Measurements from ENCODE around the gene SOX5. TPM values are rescaled to one million over a fixed set of nuclear protein-coding genes. Genes with fewer than 3 reads are reported as not detected.

Gene SOX5
- total and polyA plus RNA-seq, 5 donors: 1.9 to 14.3 (median 10.0) TPM

DNA sequence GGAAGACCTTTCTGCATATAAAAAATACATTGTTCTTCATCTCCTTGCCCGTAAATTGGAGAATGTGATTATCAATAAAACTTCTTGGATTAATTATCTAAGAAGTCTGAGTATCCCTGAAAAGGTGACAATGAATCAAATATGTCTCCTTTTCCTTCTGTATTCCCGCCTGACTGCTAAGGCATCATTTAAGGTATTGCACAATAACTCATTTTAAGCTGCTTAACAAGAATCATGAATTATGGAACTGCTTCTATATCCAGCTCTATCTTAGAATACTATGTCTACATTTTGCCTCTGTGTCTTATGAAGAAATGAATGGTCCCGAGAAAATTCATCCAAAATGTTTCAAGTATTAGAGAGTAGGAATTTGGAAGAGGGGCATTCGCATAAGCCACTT, 294.4 kb downstream of the SOX5 start:
- intact Hi-C loops (cut with DNase I): no loop called here
- no peaks in the 10 kb centered on the region for H3K27me3 ChIP-seq (ENCODE audit: control insufficient read depth, insufficient read depth)
- DNase-seq: no peak
- 87% methylated on average over 4 of the region's 4 CpGs for WGBS
- no peak for ATAC-seq
- no peak overlapping the region for H3K27ac ChIP-seq (ENCODE audit: low read length)
- H3K4me1 ChIP-seq (ENCODE audit: control insufficient read depth, insufficient read depth, low read length): no peaks in the 10 kb centered on the region
- H3K9me3 ChIP-seq (ENCODE audit: control insufficient read depth, low read length): no peaks in the 10 kb centered on the region
- no peak overlapping the region for H3K4me3 ChIP-seq (ENCODE audit: low read length)

DNA sequence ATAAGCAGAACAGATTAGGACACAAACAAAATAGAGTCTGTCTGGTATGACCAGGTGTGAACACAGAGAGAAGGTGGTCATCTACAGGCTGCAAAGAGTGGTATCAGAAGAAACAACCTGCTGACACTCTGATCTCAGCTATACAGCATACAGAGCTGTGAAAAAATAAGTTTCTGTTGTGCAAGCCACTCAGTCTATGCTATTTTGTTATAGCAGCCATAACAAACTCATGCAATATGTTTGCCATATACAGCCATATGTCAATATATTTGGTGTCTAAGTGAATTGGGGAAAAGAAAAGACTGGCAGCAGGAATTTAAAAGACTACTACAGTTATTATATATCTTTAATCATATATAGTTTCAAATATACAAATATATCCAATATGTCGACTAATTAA, 300.9 kb downstream of the SOX5 start:
- ATAC-seq (no peak), DNase-seq (no peak)
- Histone ChIP-seq H3K27me3 (ENCODE audit: control insufficient read depth, insufficient read depth) (no peaks in the 10 kb centered on the region), H3K4me3 (ENCODE audit: low read length) (no peak overlapping the region), H3K4me1 (ENCODE audit: control insufficient read depth, insufficient read depth, low read length) (no peaks in the 10 kb centered on the region), H3K9me3 (ENCODE audit: control insufficient read depth, low read length) (no peaks in the 10 kb centered on the region), H3K27ac (ENCODE audit: low read length) (no peak overlapping the region)
- intact Hi-C loops (cut with DNase I): no loop called here
- 93% methylated on average over 1 of the region's 1 CpG for WGBS

DNA sequence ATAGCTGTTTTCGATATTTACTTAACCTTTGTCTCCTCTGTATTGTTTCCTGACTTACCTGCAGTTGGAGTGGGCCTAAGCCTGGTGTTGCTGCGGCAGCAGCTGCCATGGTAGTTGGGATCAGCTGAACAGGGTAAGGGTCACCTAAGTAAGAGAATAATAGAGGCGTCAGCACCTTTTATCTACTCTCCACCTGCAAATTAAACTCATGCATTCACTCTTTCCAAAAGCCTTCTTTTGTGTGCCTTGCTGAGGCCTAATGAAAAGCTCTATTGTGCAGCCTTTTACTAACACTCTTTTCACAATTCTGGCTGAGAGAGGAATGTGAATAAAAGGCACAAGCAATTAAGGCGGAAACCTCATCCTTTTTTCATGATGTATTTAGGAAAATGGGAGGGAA, 308.7 kb downstream of the SOX5 start:
- intact Hi-C loops (cut with DNase I): no loop called here
- ATAC-seq (no peak), DNase-seq (no peak)
- no peaks in the 10 kb centered on the region for H3K9me3 ChIP-seq (ENCODE audit: control insufficient read depth, low read length)
- no peaks in the 10 kb centered on the region for H3K27me3 ChIP-seq (ENCODE audit: control insufficient read depth, insufficient read depth)
- no peak overlapping the region for H3K4me3 ChIP-seq (ENCODE audit: low read length)
- H3K4me1 ChIP-seq (ENCODE audit: control insufficient read depth, insufficient read depth, low read length): no peaks in the 10 kb centered on the region
- no peak overlapping the region for H3K27ac ChIP-seq (ENCODE audit: low read length)
- WGBS: 81% methylated on average over 4 of the region's 4 CpGs

DNA sequence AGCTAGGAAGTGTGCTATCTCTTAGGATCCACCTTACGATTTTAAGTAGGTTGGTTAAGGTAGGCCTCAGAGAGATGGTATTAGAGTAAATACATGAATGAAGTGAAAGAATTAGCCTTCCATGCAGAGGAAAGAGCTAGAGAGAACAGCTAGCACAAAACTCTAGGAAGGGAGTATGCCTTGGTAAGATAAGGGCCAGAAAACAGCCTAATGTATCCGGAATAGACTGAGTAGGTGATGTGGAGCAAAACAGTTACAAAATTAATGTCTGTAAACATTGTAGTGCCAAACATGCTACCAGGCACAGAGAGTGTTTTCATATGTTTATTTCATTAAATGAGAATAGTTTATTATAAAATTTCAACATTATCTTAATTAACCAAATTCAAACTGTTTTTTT, 315.1 kb downstream of the SOX5 start:
- Histone ChIP-seq H3K9me3 (ENCODE audit: control insufficient read depth, low read length) (no peaks in the 10 kb centered on the region), H3K4me3 (ENCODE audit: low read length) (no peak overlapping the region), H3K27ac (ENCODE audit: low read length) (no peak overlapping the region), H3K27me3 (ENCODE audit: control insufficient read depth, insufficient read depth) (no peaks in the 10 kb centered on the region), H3K4me1 (ENCODE audit: control insufficient read depth, insufficient read depth, low read length) (no peaks in the 10 kb centered on the region)
- WGBS: 85% methylated on average over 2 of the region's 2 CpGs
- intact Hi-C loops (cut with DNase I): no loop called here
- no peak for ATAC-seq
- no peak for DNase-seq

DNA sequence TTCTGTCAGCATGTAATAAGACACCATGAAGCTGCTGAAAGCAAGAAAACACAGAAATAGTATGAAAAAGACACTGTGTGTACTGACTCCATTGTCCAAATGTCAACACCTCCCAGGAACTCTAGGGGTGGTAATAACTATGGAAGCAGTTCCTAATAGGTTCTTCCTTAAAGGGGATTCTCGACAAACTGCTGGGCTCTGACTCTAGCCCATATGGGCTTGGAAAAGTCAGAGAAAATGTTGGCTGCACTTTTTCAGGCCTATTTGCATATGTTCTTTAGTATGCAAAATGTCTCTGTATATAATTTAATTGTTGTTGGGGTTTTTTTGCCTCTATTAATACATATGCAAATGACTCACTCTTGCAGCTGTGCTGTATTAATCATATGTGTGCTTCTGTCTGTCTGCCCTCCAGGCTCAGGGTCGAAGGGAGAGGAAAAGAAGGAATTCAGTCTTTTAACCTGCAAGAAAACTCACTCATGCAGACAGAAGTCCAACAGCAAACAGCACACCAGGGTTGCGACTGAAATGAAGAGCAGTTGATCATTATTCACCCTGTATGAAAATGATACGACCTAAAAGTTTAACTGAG, 317.6 kb downstream of the SOX5 start:
- intact Hi-C loops (cut with DNase I): no loop called here
- ATAC-seq (no peak), DNase-seq (no peak)

DNA sequence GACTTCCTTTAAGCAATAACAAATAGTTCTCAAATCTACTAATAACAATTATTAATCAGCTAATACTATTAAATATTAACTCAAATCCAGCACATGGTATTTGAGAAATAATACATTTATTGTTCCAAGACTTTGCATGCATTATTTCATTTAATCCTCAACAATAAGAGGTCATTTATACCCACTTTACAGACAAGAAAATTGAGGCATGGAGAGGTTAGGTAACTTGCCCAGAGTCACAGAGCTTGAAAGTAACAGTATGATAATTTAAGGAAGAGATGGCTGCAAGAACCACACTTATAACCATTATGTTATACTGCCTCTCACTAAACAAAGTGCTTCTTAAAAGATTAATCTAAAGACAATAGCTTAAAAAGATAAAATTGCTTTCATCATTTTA, 318.9 kb downstream of the SOX5 start:
- DNase-seq: no peak
- no peaks in the 10 kb centered on the region for H3K9me3 ChIP-seq (ENCODE audit: control insufficient read depth, low read length)
- no peaks in the 10 kb centered on the region for H3K27me3 ChIP-seq (ENCODE audit: control insufficient read depth, insufficient read depth)
- no peak for ATAC-seq
- no peak overlapping the region for H3K27ac ChIP-seq (ENCODE audit: low read length)
- no peak overlapping the region for H3K4me3 ChIP-seq (ENCODE audit: low read length)
- no peaks in the 10 kb centered on the region for H3K4me1 ChIP-seq (ENCODE audit: control insufficient read depth, insufficient read depth, low read length)
- intact Hi-C loops (cut with DNase I): no loop called here

More for the DNA sequence above, 317.6 kb downstream of the SOX5 start:
- H3K27ac ChIP-seq (ENCODE audit: low read length): no peak overlapping the region
- WGBS: 79% methylated on average over 4 of the region's 4 CpGs
- H3K4me1 ChIP-seq (ENCODE audit: control insufficient read depth, insufficient read depth, low read length): no peaks in the 10 kb centered on the region
- H3K27me3 ChIP-seq (ENCODE audit: control insufficient read depth, insufficient read depth): no peaks in the 10 kb centered on the region
- no peaks in the 10 kb centered on the region for H3K9me3 ChIP-seq (ENCODE audit: control insufficient read depth, low read length)
- H3K4me3 ChIP-seq (ENCODE audit: low read length): no peak overlapping the region

DNA sequence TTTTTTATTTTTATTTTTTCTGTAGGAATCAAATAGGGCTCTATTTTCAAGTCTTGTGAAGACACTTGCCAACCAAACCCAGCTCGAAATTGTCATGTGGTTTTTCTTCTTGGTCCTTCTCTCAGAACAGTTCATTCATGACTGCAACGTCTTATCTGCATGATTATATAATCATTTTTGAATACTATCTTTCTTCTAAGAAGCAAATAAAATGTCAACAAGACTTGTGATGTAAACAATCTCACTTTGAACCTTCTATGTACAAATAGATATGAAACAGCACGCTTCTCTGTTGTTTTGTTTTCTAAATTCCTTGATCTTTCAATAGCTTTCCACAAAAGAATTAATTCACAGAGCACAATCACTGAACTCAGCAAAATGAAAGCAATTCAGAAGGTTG, 320.7 kb downstream of the SOX5 start:
- DNase-seq: no peak
- no peaks in the 10 kb centered on the region for H3K9me3 ChIP-seq (ENCODE audit: control insufficient read depth, low read length)
- H3K4me1 ChIP-seq (ENCODE audit: control insufficient read depth, insufficient read depth, low read length): no peaks in the 10 kb centered on the region
- no peak for ATAC-seq
- no peak overlapping the region for H3K4me3 ChIP-seq (ENCODE audit: low read length)
- H3K27me3 ChIP-seq (ENCODE audit: control insufficient read depth, insufficient read depth): no peaks in the 10 kb centered on the region
- intact Hi-C loops (cut with DNase I): no loop called here
- WGBS: 33% methylated on average over 3 of the region's 3 CpGs
- no peak overlapping the region for H3K27ac ChIP-seq (ENCODE audit: low read length)

DNA sequence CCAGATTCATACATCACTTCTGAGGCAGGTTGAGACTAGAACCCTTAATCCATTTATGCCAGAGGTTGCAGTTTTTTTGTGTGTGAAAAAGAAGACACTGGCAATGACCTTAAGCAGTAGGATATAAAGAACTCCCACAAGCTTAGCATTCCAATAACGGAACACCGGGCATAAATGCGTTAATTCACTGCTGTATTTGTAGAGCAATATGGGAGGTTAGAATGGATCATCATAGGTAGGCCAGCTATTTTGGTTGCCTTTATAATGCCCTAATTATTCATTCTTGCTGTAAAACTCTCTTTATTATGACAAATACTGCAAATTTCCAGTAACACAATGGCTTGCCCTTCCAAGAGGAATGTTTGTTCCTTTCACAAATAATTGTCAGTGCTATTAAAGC, 322.7 kb downstream of the SOX5 start:
- ATAC-seq (no peak), DNase-seq (no peak)
- intact Hi-C loops (cut with DNase I): no loop called here
- Histone ChIP-seq H3K9me3 (ENCODE audit: control insufficient read depth, low read length) (no peaks in the 10 kb centered on the region), H3K27ac (ENCODE audit: low read length) (no peak overlapping the region), H3K4me1 (ENCODE audit: control insufficient read depth, insufficient read depth, low read length) (no peaks in the 10 kb centered on the region), H3K4me3 (ENCODE audit: low read length) (no peak overlapping the region), H3K27me3 (ENCODE audit: control insufficient read depth, insufficient read depth) (no peaks in the 10 kb centered on the region)
- 98% methylated on average over 3 of the region's 3 CpGs for WGBS

DNA sequence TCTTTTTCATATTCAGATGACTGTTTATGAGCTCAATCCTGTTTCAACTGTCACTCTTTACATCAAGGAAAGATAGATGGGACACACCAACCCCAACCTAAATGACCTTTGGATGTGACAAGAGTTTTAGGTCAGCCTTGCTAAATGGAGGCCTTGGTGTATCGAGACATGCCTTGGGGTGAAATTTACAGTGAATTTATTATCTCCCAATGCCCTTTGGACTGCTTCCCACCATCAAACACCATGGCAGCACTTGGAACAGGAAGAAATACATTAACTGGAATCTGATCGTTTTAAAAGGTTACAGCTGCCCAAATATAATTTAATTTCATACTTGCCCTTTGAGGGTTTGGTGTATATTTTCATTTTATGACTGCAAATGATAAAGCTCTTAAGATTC, 327.6 kb downstream of the SOX5 start:
- H3K27me3 ChIP-seq (ENCODE audit: control insufficient read depth, insufficient read depth): no peaks in the 10 kb centered on the region
- DNase-seq (no peak), ATAC-seq (no peak)
- no peak overlapping the region for H3K27ac ChIP-seq (ENCODE audit: low read length)
- no peak overlapping the region for H3K4me3 ChIP-seq (ENCODE audit: low read length)
- intact Hi-C loops (cut with DNase I): no loop called here
- 72% methylated on average over 2 of the region's 2 CpGs for WGBS
- H3K4me1 ChIP-seq (ENCODE audit: control insufficient read depth, insufficient read depth, low read length): no peaks in the 10 kb centered on the region
- H3K9me3 ChIP-seq (ENCODE audit: control insufficient read depth, low read length): no peaks in the 10 kb centered on the region

DNA sequence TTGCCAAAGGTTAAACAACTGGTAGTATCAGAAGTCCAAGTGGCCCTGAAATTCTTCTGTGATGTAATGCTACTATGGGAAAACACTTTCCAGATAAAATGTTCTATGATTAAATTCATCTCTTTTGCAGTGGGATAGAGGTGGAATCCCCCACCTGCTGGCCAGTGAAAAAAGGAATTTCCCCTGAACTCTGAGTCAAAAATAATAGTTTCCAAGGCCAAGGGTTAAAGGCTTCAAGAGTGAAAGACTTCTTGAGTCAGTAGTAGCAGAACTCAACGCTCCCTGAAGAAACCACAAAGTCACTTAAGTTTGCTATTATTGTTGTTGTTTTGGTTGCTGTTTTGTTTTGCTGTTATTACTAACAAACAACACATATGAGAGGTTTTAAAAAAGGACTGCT, 330.8 kb downstream of the SOX5 start:
- H3K27ac ChIP-seq (ENCODE audit: low read length): no peak overlapping the region
- H3K4me3 ChIP-seq (ENCODE audit: low read length): no peak overlapping the region
- intact Hi-C loops (cut with DNase I): no loop called here
- no peaks in the 10 kb centered on the region for H3K4me1 ChIP-seq (ENCODE audit: control insufficient read depth, insufficient read depth, low read length)
- H3K27me3 ChIP-seq (ENCODE audit: control insufficient read depth, insufficient read depth): no peaks in the 10 kb centered on the region
- no peaks in the 10 kb centered on the region for H3K9me3 ChIP-seq (ENCODE audit: control insufficient read depth, low read length)
- DNase-seq: no peak
- ATAC-seq: no peak
- 81% methylated on average over 1 of the region's 1 CpG for whole genome bisulfite sequencing

DNA sequence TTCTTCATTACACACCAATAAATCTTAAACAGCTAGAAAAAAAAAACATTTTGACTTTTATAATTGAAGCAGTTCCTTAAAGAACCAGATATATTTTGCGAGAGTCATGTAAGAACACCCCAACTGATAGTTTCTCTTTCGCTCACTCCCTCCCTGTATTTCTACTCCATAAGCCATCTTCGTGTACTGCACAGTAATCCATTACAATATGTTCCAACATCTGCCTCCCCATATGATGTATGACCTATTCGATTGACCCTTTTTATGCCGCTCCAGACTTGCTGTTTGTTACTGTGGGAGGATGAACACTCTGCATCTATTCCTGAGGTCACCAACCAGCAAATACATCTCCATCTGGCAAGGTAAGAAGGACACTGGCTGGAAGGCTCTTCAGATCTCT, 331.7 kb downstream of the SOX5 start:
- no peak overlapping the region for H3K4me3 ChIP-seq (ENCODE audit: low read length)
- H3K9me3 ChIP-seq (ENCODE audit: control insufficient read depth, low read length): no peaks in the 10 kb centered on the region
- WGBS: 85% methylated on average over 5 of the region's 5 CpGs
- intact Hi-C loops (cut with DNase I): no loop called here
- H3K4me1 ChIP-seq (ENCODE audit: control insufficient read depth, insufficient read depth, low read length): no peaks in the 10 kb centered on the region
- H3K27me3 ChIP-seq (ENCODE audit: control insufficient read depth, insufficient read depth): no peaks in the 10 kb centered on the region
- DNase-seq (no peak), ATAC-seq (no peak)
- no peak overlapping the region for H3K27ac ChIP-seq (ENCODE audit: low read length)

DNA sequence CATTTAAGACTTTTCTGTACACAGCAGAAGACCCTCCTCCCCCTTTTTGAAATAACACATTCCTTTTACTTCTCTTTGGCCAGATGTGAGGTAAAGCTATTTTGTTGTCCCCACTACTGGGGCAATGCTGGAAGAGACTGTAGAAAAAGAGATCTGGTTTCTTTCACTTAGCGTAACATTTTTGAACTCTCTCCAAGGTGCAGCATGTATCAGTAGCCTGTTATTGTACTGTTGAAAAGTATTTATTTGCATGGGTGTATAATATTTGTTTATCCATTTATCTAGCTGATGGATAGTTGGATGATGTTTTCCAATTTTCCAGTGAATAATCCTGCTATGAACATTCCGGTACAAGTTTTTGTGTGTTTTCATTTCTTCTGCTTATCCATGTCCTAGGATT, 335.2 kb downstream of the SOX5 start:
- Histone ChIP-seq H3K4me1 (ENCODE audit: control insufficient read depth, insufficient read depth, low read length) (no peaks in the 10 kb centered on the region), H3K9me3 (ENCODE audit: control insufficient read depth, low read length) (no peaks in the 10 kb centered on the region), H3K4me3 (ENCODE audit: low read length) (no peak overlapping the region), H3K27ac (ENCODE audit: low read length) (no peak overlapping the region), H3K27me3 (ENCODE audit: control insufficient read depth, insufficient read depth) (no peaks in the 10 kb centered on the region)
- no peak for ATAC-seq
- 60% methylated on average over 2 of the region's 2 CpGs for WGBS
- DNase-seq: no peak
- intact Hi-C loops (cut with DNase I): no loop called here

All from right cardiac atrium (tissue), 5 donors.